Measurements from ENCODE around the gene ZNF555.

The ZNF555 gene

GRCh38 chr19:2827022-2827421, 14.3 kb upstream of the ZNF555 start:
- DNase-seq (ENCODE audit: low spot score) = no peak

DNA sequence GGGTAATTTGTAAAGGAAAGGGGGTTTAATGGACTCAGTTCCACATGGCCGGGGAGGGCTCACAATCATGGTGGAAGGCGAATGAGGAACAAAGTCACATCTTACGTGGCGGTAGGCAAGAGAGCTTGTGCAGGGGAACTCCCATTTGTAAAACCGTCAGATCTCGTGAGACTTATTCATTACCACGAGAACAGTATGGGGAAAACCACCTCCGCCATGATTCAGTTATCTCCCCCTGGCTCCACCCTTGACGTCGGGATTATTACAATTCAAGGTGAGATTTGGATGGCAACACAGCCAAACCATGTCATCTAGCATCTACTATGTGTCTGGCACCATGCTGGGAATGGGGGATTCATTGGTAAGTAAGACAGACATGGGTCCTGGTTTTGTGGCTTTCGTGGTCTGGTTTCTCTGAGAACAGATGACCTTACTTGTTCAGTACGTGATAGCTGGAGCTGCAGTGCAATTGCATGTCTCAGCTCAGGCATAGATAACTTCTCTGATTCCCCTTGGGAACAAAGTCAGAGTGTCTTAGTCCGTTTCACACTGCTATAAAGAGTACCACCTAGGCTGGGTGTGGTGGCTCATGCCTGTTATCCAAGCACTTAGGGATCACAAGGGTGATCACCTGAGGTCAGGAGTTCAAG, 13.3 kb upstream of the ZNF555 start:
- DNase-seq (ENCODE audit: low spot score) = no peak

- no peak for DNase-seq (ENCODE audit: low spot score)
These were observed 6.9 kb upstream of the ZNF555 start for GRCh38 chr19:2834294-2834871.

DNA sequence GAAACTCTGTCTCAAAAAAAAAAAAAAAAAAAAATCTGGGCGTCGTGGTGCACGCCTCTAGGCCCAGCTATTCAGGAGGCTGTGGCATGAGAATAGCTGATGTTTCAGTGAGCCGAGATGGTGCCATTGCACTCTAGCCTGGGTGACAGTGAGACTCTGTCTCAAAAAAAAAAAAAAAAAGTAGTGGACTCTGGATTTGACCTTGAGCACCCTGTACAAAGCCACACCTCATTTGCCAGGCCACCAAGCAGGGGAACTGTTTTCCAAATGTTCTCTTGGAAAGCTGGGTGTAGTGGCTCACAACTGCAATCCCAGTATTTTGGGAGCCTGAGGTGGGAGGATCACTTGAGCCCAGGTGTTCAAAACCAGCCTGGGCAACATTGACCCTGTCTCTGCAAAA, 3.8 kb upstream of the ZNF555 start:
- DNase-seq (ENCODE audit: low spot score) = no peak

GRCh38 chr19:2841855-2842574, 740 bp downstream of the ZNF555 start:
- no peak for DNase-seq (ENCODE audit: low spot score)

GRCh38 chr19:2845107-2845506, 3.8 kb downstream of the ZNF555 start:
- no peak for DNase-seq (ENCODE audit: low spot score)

DNA sequence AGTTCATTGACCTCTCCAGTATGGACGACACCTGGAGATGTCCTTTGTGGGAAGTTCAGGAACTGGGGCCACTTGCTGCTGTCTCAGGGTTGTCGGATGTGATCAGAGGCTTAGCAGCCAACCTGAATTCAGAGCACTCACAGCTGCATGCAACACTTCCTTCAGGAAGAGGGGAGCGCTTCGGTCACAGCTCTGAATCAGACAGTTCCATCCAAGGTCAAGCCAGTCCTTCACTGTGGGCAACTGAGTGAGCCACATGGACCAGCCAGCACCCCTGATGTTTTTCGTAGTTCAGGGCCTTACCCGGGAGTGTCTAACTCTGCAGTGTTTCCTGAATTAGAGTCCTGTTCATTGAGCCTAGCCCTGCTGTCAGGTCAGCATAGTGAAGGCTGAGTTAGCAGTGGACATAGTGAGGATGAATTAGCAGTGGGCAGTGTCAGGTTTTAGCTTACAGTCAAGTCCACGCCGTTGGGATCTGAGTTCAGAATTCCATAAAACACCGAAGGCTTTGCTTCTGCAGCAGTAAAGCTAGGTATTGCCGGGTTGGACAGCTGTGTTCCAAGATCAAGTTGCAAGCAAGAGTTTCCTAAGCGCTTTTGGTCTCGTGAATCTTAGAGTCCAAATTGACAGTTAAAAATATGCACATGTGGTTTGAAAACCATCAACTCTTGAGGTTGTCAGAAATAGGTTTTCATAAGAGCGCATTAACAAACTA, 5.1 kb downstream of the ZNF555 start:
- DNase-seq (ENCODE audit: low spot score) = no peak

GRCh38 chr19:2847507-2847906, 6.2 kb downstream of the ZNF555 start:
- no peak for DNase-seq (ENCODE audit: low spot score)

GRCh38 chr19:2848616-2849015, 7.3 kb downstream of the ZNF555 start:
- DNase-seq (ENCODE audit: low spot score) = no peak

GRCh38 chr19:2850256-2850925, 9.1 kb downstream of the ZNF555 start:
- no peak for DNase-seq (ENCODE audit: low spot score)

- DNase-seq (ENCODE audit: low spot score) = no peak
These were observed 11.3 kb downstream of the ZNF555 start for GRCh38 chr19:2852598-2852997.

DNA sequence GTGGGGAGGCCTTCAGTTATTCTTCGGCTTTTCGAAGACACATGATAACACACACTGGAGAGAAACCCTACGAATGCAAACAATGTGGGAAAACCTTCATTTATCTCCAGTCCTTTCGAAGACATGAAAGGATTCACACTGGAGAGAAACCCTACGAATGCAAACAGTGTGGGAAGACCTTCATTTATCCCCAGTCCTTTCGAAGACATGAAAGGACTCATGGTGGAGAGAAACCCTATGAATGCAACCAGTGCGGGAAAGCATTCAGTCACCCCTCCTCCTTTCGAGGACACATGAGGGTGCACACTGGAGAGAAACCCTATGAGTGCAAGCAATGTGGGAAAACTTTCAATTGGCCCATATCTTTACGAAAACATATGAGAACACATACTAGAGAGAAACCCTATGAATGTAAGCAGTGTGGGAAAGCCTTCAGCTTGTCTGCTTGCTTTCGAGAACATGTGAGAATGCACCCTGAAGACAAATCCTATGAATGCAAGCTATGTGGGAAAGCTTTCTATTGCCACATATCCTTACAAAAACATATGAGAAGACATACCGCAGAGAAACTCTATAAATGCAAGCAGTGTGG, 11.8 kb downstream of the ZNF555 start:
- no peak for DNase-seq (ENCODE audit: low spot score)

- DNase-seq (ENCODE audit: low spot score) = no peak
These were observed 13.6 kb downstream of the ZNF555 start for GRCh38 chr19:2854849-2855248.

GRCh38 chr19:2856457-2857050, 15.3 kb downstream of the ZNF555 start:
- no peak for DNase-seq (ENCODE audit: low spot score)

- no peak for DNase-seq (ENCODE audit: low spot score)
These were observed 17.6 kb downstream of the ZNF555 start for GRCh38 chr19:2858864-2859263.

DNA sequence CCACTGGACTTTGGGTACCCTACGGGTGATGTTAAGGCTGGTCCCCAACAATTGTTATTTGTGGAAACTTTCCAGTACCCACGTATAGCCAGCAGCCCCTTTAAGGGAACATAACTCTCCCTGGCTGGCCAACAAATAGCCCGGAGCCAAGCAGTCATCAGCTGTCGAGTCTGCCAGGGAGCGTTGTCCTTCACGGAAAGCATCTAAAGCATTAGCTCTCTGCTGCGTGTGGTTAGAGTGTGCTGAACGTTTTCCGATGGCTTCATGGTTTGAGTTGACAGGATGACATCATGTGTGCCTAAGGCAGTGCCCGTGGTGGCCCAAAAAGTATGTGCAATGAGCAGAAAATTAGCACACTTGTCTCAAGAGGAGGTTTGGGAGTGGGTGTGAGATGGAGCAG, 22.5 kb downstream of the ZNF555 start:
- DNase-seq (ENCODE audit: low spot score) = no peak

DNA sequence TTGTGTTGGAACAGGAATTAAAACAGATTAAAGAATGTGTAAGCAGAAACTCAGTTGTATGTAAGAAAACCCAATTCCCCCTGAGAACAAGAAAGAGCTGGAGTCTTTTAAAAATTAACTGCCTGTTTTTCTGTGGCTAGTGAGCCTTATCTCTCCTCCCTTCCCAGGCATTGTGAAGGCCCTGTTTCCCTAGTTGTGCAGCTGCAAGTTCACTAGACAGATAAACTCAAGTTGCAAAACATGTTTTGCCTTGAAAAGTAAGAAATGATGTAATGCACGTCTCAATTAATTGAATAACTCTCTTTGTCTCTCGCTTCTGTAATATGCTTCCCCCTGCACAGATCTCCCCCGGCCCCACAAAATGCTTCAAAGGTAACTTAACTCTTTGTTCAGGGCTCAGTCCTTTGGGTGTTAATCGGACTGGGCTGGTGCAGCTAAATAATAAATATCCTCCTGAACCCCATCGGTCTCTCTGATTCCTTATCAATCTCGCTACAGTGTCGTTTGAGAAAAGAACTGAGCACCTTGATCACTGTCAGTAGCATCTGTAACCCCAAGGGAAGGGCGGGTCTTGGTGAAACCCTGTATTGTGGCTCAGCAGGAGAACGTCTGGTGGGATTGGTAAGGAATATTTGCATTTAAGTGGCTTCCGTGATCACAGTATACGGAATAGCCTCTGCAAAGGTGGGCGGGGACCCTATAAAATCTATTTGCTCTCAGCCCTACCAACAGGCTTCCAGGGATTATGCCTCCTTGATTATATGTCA, 24.2 kb downstream of the ZNF555 start:
- no peak for DNase-seq (ENCODE audit: low spot score)

GRCh38 chr19:2866495-2867024, 25.3 kb downstream of the ZNF555 start:
- DNase-seq (ENCODE audit: low spot score) = no peak

GRCh38 chr19:2867025-2867991, 26.0 kb downstream of the ZNF555 start, which contains the start of gene ZNF556:
Gene ZNF556 (plus strand): TSS chr19:2867335. CDS start chr19:2867422, 87 bp downstream.
- DNase-seq (ENCODE audit: low spot score) = peak; percentile 88
